AG04450 (cell line): Measurements from ENCODE around the gene RTP3. TPM values are rescaled to one million over a fixed set of nuclear protein-coding genes. Genes with fewer than 3 reads are reported as not detected.

ENCODE experiments used
- CTCF ChIA-PET: fragments of 300-600, 350-600 bp; formaldehyde crosslinking; extraction: SDS; loops from one replicate; lab custom pipeline; 2022; ENCODE audit warnings: antibody characterized with exemption, inconsistent platforms; lab: Charles Lee
- POLR2A ChIA-PET: fragments of 350-600 bp; formaldehyde crosslinking; extraction: SDS; loops from one replicate; lab custom pipeline; 2021; ENCODE audit warnings: antibody characterized with exemption, inconsistent platforms; lab: Yijun Ruan, JAX
- DNase-seq: peaks from one replicate; pipeline ENCODE4 v3.0.0-alpha.2; 2011; ENCODE audit warnings: low read depth, low spot score
- H3K27ac ChIP-seq: one replicate; pipeline ENCODE4 v1.5.1; 2012; ENCODE audit warnings: low read depth, low read length, control low read depth
- H3K27me3 ChIP-seq: one replicate; pipeline ENCODE4 v1.6.0; 2012; ENCODE audit warnings: low read length; ENCODE audit not compliant: control insufficient read depth, insufficient read depth
- H3K4me3 ChIP-seq: 2 replicates; pipeline ENCODE4 v1.5.1; 2011; ENCODE audit warnings: mild to moderate bottlenecking, low read depth, low read length, control low read depth
- H3K9me3 ChIP-seq: 2 replicates; pipeline ENCODE4 v1.5.1; 2012; ENCODE audit warnings: low read length; ENCODE audit not compliant: control insufficient read depth, insufficient read depth
- polyA minus RNA-seq: library from RNA; depleted of rRNA, polyadenylated mRNA; stranded (reverse); fragments of >200 nt; gene quantifications from 2 replicates; pipeline ENCODE4 v1.2.3, GENCODE V29; 2011; rRNA and poly(A)+ RNA removed
- polyA plus RNA-seq: library from polyadenylated mRNA; depleted of rRNA; stranded (reverse); fragments of >200 nt; gene quantifications from 2 replicates; pipeline ENCODE4 v1.2.3, GENCODE V29; 2011; rRNA removed
- TF ChIP-seq, protein P1 (sequence below): IDR thresholded peaks from 2 replicates; pipeline ENCODE4 v1.5.1; 2011; ENCODE audit warnings: low read depth, low read length, control low read depth, inconsistent platforms

Gene RTP3
- polyA plus RNA-seq (0.06 and 0.14 TPM in 2 replicates), polyA minus RNA-seq (0.46 TPM in 1 of 2 replicates, not detected in the other)

DNA sequence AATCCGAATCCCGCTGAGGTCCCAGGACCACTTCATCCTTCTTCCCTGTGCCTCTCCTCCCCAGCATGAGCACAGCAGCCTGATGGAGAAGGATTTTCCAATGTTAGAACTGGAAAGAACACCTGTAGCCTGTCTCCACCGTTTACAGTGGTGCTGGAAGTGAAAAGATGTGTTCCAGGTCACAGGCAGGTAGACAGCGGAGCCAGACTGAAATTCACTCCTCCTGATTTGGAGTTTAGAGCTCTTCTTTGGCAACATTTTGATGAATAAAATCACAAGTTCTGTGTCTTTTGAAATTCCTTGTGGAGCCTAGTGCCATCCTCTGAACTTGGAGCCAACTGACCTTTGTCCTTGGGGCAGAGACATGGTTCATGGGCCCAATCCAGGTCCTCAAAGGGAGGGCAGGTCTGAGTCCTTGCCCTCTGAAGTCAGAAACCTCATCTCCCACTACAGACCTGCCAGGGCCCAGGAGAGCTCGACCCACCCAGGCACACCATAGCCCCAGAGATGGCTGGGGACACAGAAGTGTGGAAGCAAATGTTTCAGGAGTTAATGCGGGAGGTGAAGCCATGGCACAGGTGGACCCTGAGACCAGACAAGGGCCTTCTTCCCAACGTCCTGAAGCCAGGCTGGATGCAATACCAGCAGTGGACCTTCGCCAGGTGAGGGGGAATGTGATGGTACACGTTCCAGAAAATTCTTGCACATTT lies at the start of gene RTP3:
Gene RTP3 (plus strand): TSS at position 421 of the 710 bp plus-strand sequence. CDS start 87 bp downstream, at position 508.
- Histone ChIP-seq H3K9me3 (no peaks in the 10 kb centered on the region), H3K27me3 (no peaks in the 10 kb centered on the region), H3K27ac (peak within 1 kb of the TSS; percentile 21), H3K4me3 (no peak within 1 kb of the TSS)
- ChIA-PET CTCF (interaction anchor here (0.9 to 4.6 kb wide), 3 partner anchors 9 to 131 kb away, joined by 3 to 30 read pairs (median 12); no protein-coding TSS in a partner anchor), POLR2A (no interaction called here)
- TF ChIP-seq, protein P1, sequence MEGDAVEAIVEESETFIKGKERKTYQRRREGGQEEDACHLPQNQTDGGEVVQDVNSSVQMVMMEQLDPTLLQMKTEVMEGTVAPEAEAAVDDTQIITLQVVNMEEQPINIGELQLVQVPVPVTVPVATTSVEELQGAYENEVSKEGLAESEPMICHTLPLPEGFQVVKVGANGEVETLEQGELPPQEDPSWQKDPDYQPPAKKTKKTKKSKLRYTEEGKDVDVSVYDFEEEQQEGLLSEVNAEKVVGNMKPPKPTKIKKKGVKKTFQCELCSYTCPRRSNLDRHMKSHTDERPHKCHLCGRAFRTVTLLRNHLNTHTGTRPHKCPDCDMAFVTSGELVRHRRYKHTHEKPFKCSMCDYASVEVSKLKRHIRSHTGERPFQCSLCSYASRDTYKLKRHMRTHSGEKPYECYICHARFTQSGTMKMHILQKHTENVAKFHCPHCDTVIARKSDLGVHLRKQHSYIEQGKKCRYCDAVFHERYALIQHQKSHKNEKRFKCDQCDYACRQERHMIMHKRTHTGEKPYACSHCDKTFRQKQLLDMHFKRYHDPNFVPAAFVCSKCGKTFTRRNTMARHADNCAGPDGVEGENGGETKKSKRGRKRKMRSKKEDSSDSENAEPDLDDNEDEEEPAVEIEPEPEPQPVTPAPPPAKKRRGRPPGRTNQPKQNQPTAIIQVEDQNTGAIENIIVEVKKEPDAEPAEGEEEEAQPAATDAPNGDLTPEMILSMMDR = no peak
- DNase-seq = no peak

DNA sequence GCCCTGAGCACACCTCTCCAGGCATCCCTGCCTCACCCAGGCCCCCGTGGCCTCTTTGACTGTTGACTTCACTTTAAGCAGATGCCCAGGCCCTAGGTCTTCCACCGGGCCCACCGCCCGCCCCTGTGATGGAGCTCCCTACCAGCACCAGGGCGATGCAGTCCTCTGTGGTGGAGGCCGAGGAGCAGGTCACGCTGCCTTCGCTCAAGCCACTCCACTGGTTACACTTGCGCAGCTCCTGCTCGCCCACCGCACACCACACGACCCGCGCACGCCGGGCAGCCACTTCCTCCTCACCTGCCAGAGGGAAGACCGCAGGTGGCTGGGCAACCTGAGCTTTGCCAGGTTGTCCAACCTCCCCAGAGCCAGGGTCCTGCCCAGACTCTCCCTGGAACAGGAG lies 49.1 kb upstream of the RTP3 start:
- TF ChIP-seq, protein P1 = no peak
- DNase-seq = no peak
- Histone ChIP-seq H3K4me3 (no peak overlapping the region), H3K9me3 (no peaks in the 10 kb centered on the region; the same call in 1 of the 2 replicates), H3K27me3 (peaks cover 31% of the 10 kb centered on the region), H3K27ac (no peak overlapping the region)
- POLR2A ChIA-PET = no interaction called here
- CTCF ChIA-PET = interaction anchor here (1.8 kb wide), 1 partner anchor 14 kb away, joined by 10 read pairs; no protein-coding TSS in a partner anchor

GRCh38 chr3:46449755-46450552 lies 47.8 kb upstream of the RTP3 start:
- Histone ChIP-seq H3K9me3 (no peaks in the 10 kb centered on the region; the same call in 1 of the 2 replicates), H3K27me3 (peaks cover 22% of the 10 kb centered on the region), H3K4me3 (no peak overlapping the region), H3K27ac (no peak overlapping the region)
- TF ChIP-seq, protein P1 = peak; percentile 66
- POLR2A ChIA-PET = no interaction called here
- DNase-seq = no peak
- CTCF ChIA-PET = interaction anchor here (0.7 to 2.1 kb wide), 12 partner anchors 11 to 371 kb away, joined by 3 to 10 read pairs (median 4); no protein-coding TSS in a partner anchor

DNA sequence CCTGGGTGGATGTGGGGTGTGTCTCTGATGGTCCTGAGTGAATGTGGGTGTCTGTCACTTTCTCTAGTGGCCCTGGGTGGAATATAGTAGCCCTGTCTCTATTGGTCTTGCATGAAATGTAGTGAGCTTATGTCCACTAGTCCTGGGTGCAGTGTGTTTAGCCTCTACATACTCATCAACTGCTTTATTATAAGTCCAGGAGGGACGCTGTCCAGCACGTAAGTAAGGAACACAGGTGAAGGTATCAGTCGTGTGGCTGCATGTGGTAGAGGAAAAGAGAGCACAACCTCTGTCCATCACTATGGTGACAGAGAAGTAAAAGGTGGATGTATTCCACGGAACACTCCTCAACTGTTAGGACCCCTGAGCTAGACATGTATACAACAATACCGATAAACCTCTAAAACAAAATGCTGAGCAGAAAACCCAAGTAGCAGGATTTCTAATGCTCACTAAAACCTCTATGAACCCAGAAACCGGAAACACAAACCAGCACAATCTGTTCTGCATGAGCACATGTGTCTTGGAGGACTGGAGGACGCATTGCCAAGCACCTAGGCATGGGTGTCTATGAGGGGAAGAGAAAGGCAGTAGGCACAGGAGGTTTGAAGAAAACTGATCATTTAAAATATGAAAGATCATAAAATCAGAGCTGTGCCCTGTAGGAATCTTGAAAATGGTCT lies 44.1 kb upstream of the RTP3 start:
- Histone ChIP-seq H3K27me3 (peaks cover 23% of the 10 kb centered on the region), H3K4me3 (no peak overlapping the region), H3K9me3 (no peaks in the 10 kb centered on the region; the same call in 1 of the 2 replicates), H3K27ac (no peak overlapping the region)
- TF ChIP-seq, protein P1 = no peak
- ChIA-PET POLR2A (no interaction called here), CTCF (interaction anchor here (1.9 to 2.7 kb wide), 2 partner anchors 10 to 35 kb away, joined by 4 to 10 read pairs; no protein-coding TSS in a partner anchor)
- no peak for DNase-seq
